ENCODE data around the gene PGA4. TPM values are rescaled to one million over a fixed set of nuclear protein-coding genes. Genes with fewer than 3 reads are reported as not detected.
"Not testable (repeated sequence)": the region's sequence is repeated elsewhere in the genome, so short reads cannot be mapped to it uniquely, and the experiment has no call there.

The PGA4 gene
- polyA plus RNA-seq, 3 donors = 1.5 to 33.5 (median 7.0) TPM

- H3K27ac ChIP-seq (ENCODE audit: low read depth in 1 of 2, low read length in 2 of 2); H3K4me1 ChIP-seq (ENCODE audit: control insufficient read depth in 1 of 2, insufficient read depth in 2 of 2, low read length in 2 of 2); H3K4me1 Mint-ChIP-seq; H3K36me3 ChIP-seq (replicated peaks in 1 of 2; ENCODE audit: control insufficient read depth in 1 of 2, insufficient read depth in 2 of 2, low read length in 2 of 2); DNase-seq; intact Hi-C loops (cut with micrococcal nuclease); H3K36me3 Mint-ChIP-seq; H3K27me3 ChIP-seq (ENCODE audit: control insufficient read depth in 2 of 2, insufficient read depth in 2 of 2, low read length in 2 of 2); H3K4me3 ChIP-seq (replicated peaks in 1 of 3; ENCODE audit: low read depth in 2 of 3, low read length in 3 of 3); H3K79me2 ChIP-seq (ENCODE audit: insufficient read depth, low read length); H3K9me3 ChIP-seq (replicated peaks in 1 of 2; ENCODE audit: control insufficient read depth in 1 of 2, insufficient read depth in 1 of 2, low read length in 2 of 2); H3K9ac ChIP-seq (ENCODE audit: insufficient read depth, low read length, poor library complexity, severe bottlenecking); H3K4me2 ChIP-seq (replicated peaks; ENCODE audit: extremely low read depth, low read length, poor library complexity, severe bottlenecking); H3K27me3 Mint-ChIP-seq (ENCODE audit: low read depth in 3 of 3); H2AFZ ChIP-seq (ENCODE audit: insufficient read depth, low read depth, low read length, poor library complexity, severe bottlenecking); H4K20me1 ChIP-seq (ENCODE audit: insufficient read depth, low read length); H3K27ac Mint-ChIP-seq; H3K4me3 Mint-ChIP-seq; H3K9me3 Mint-ChIP-seq: not testable (repeated sequence)
- no CpG with 5 or more reads among the region's 15 CpGs for WGBS (ENCODE audit: insufficient coverage)
Observed at GRCh38 chr11:61231033-61231432, 8.9 kb downstream of the PGA4 start.

DNA sequence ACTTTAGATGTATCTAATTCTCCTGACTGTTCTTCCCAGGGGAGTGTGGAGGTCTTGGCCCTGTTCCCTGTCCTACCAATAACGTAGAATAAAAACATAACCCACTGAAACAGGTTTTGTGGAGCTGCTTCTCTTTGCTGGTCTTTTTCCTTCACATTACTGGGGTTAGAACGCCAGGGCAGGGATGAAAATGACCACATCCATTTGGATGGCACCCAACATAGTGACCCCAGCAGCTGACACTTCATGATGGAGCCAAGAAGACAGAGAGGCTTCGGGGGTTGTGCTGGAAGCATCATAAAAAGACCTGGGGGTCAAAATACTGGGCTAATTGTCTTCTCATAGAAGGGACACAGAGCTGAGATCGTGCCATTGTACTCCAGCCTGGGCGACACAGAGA is 9.4 kb downstream of the PGA4 start:
- H3K27ac ChIP-seq (ENCODE audit: low read depth in 1 of 2, low read length in 2 of 2); DNase-seq; H3K9me3 Mint-ChIP-seq; intact Hi-C loops (cut with micrococcal nuclease); H3K27me3 ChIP-seq (ENCODE audit: control insufficient read depth in 2 of 2, insufficient read depth in 2 of 2, low read length in 2 of 2); H3K9me3 ChIP-seq (replicated peaks in 1 of 2; ENCODE audit: control insufficient read depth in 1 of 2, insufficient read depth in 1 of 2, low read length in 2 of 2); H3K4me3 Mint-ChIP-seq; H4K20me1 ChIP-seq (ENCODE audit: insufficient read depth, low read length); H3K9ac ChIP-seq (ENCODE audit: insufficient read depth, low read length, poor library complexity, severe bottlenecking); H3K4me1 ChIP-seq (ENCODE audit: control insufficient read depth in 1 of 2, insufficient read depth in 2 of 2, low read length in 2 of 2); H3K4me1 Mint-ChIP-seq; H3K36me3 ChIP-seq (replicated peaks in 1 of 2; ENCODE audit: control insufficient read depth in 1 of 2, insufficient read depth in 2 of 2, low read length in 2 of 2); H3K36me3 Mint-ChIP-seq; H3K27me3 Mint-ChIP-seq (ENCODE audit: low read depth in 3 of 3); H3K79me2 ChIP-seq (ENCODE audit: insufficient read depth, low read length); H2AFZ ChIP-seq (ENCODE audit: insufficient read depth, low read depth, low read length, poor library complexity, severe bottlenecking); H3K4me3 ChIP-seq (replicated peaks in 1 of 3; ENCODE audit: low read depth in 2 of 3, low read length in 3 of 3); H3K4me2 ChIP-seq (replicated peaks; ENCODE audit: extremely low read depth, low read length, poor library complexity, severe bottlenecking); H3K27ac Mint-ChIP-seq: not testable (repeated sequence)
- no CpG with 5 or more reads among the region's 5 CpGs for WGBS (ENCODE audit: insufficient coverage)

GRCh38 chr11:61232548-61233145 is 10.5 kb downstream of the PGA4 start:
- H3K27ac Mint-ChIP-seq; H4K20me1 ChIP-seq (ENCODE audit: insufficient read depth, low read length); H3K9ac ChIP-seq (ENCODE audit: insufficient read depth, low read length, poor library complexity, severe bottlenecking); H3K79me2 ChIP-seq (ENCODE audit: insufficient read depth, low read length); H3K4me1 ChIP-seq (ENCODE audit: control insufficient read depth in 1 of 2, insufficient read depth in 2 of 2, low read length in 2 of 2); H3K4me3 ChIP-seq (replicated peaks in 1 of 3; ENCODE audit: low read depth in 2 of 3, low read length in 3 of 3); H3K36me3 Mint-ChIP-seq; H3K36me3 ChIP-seq (replicated peaks in 1 of 2; ENCODE audit: control insufficient read depth in 1 of 2, insufficient read depth in 2 of 2, low read length in 2 of 2); DNase-seq; H3K4me2 ChIP-seq (replicated peaks; ENCODE audit: extremely low read depth, low read length, poor library complexity, severe bottlenecking); H3K4me1 Mint-ChIP-seq; H3K27me3 Mint-ChIP-seq (ENCODE audit: low read depth in 3 of 3); H3K4me3 Mint-ChIP-seq; H3K9me3 Mint-ChIP-seq; H2AFZ ChIP-seq (ENCODE audit: insufficient read depth, low read depth, low read length, poor library complexity, severe bottlenecking); H3K27ac ChIP-seq (ENCODE audit: low read depth in 1 of 2, low read length in 2 of 2); H3K27me3 ChIP-seq (ENCODE audit: control insufficient read depth in 2 of 2, insufficient read depth in 2 of 2, low read length in 2 of 2); H3K9me3 ChIP-seq (replicated peaks in 1 of 2; ENCODE audit: control insufficient read depth in 1 of 2, insufficient read depth in 1 of 2, low read length in 2 of 2); intact Hi-C loops (cut with micrococcal nuclease): not testable (repeated sequence)
- no CpG with 5 or more reads among the region's 3 CpGs for WGBS (ENCODE audit: insufficient coverage)

DNA sequence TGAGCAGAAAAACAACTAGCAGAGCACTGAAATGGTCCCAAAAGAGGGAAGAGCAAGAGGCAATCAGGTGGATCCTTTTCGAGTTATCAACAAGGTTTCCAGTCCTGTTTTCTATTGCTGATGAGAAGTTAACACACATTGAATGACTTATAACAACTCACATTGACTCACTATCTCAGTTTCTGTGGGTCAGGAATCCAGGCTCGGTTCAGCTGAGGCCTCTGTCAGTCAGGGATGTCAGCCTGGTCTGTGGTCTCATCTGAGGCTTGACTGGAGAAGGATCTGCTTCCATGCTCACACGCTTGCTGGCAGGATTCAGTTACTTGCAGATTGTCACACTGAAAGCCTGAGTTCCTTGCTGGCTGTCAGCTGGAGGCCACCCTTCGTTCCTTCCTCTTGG is 15.0 kb downstream of the PGA4 start:
- H3K4me1 Mint-ChIP-seq; H3K36me3 Mint-ChIP-seq; intact Hi-C loops (cut with micrococcal nuclease); H3K27ac ChIP-seq (ENCODE audit: low read depth in 1 of 2, low read length in 2 of 2); H3K9me3 ChIP-seq (replicated peaks in 1 of 2; ENCODE audit: control insufficient read depth in 1 of 2, insufficient read depth in 1 of 2, low read length in 2 of 2); DNase-seq; H4K20me1 ChIP-seq (ENCODE audit: insufficient read depth, low read length); H3K4me2 ChIP-seq (replicated peaks; ENCODE audit: extremely low read depth, low read length, poor library complexity, severe bottlenecking); H3K79me2 ChIP-seq (ENCODE audit: insufficient read depth, low read length); H3K9me3 Mint-ChIP-seq; H3K4me3 ChIP-seq (replicated peaks in 1 of 3; ENCODE audit: low read depth in 2 of 3, low read length in 3 of 3); H3K9ac ChIP-seq (ENCODE audit: insufficient read depth, low read length, poor library complexity, severe bottlenecking); H3K27me3 Mint-ChIP-seq (ENCODE audit: low read depth in 3 of 3); H3K4me3 Mint-ChIP-seq; H3K4me1 ChIP-seq (ENCODE audit: control insufficient read depth in 1 of 2, insufficient read depth in 2 of 2, low read length in 2 of 2); H2AFZ ChIP-seq (ENCODE audit: insufficient read depth, low read depth, low read length, poor library complexity, severe bottlenecking); H3K36me3 ChIP-seq (replicated peaks in 1 of 2; ENCODE audit: control insufficient read depth in 1 of 2, insufficient read depth in 2 of 2, low read length in 2 of 2); H3K27ac Mint-ChIP-seq; H3K27me3 ChIP-seq (ENCODE audit: control insufficient read depth in 2 of 2, insufficient read depth in 2 of 2, low read length in 2 of 2): not testable (repeated sequence)
- WGBS (ENCODE audit: insufficient coverage) = no CpG with 5 or more reads among the region's 4 CpGs

All from CD14-positive monocyte (primary cell).